Activated T-helper 9 cell treated with anti-CD3 and anti-CD28 coated beads, Interleukin-2, amount 50 U/mL, for 16 hours (primary cell): Measurements from ENCODE around the gene OR14K1.
"Not testable (repeated sequence)": the region's sequence is repeated elsewhere in the genome, so short reads cannot be mapped to it uniquely, and the experiment has no call there.

ENCODE experiments used
- DNase-seq: peaks from one replicate; pipeline ENCODE4 v3.0.0-alpha.2; 2020; ENCODE audit warnings: low read depth

The OR14K1 gene, protein sequence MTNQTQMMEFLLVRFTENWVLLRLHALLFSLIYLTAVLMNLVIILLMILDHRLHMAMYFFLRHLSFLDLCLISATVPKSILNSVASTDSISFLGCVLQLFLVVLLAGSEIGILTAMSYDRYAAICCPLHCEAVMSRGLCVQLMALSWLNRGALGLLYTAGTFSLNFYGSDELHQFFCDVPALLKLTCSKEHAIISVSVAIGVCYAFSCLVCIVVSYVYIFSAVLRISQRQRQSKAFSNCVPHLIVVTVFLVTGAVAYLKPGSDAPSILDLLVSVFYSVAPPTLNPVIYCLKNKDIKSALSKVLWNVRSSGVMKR

DNA sequence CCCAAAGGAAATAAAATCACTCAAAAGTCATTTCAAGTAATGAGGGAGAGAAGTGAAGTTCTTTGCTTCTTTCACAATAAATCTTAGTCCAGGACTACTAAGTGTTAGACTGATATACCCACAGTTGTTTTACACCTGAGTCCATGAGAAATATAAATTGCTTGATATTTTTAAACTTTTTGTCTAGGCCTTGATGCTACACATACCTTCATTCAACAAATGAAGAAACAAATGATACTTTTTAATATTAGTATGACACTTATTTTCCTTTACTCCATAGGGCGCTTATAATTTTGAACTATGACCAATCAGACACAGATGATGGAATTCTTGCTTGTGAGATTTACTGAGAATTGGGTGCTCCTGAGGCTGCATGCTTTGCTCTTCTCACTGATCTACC is at the start of gene OR14K1:
TSS of gene OR14K1 (plus strand) at position 301 of the 400 bp plus-strand sequence. CDS start at position 301, 0 bp downstream.
- DNase-seq, result no peak

GRCh38 chr1:247701338-247701737 is 37.1 kb upstream of the OR14K1 start:
- DNase-seq, result no peak

DNA sequence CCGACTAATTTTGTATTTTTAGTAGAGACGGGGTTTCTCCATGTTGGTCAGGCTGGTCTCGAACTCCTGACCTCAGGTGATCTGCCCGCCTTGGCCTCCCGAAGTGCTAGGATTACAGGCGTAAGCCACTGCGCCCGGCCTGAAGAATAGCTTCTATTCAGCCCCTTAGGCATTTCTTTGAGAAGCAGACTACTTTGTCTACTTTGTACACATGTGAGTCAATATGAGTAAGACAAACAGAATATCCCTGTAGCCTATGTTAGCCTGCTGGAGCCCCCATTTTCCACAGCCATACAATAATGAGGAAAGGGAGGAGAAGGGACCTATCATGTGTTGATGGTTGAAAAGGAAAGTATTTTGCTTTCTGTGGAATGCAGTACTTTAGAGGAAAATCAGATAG is 27.7 kb upstream of the OR14K1 start:
- not testable (repeated sequence) for DNase-seq

DNA sequence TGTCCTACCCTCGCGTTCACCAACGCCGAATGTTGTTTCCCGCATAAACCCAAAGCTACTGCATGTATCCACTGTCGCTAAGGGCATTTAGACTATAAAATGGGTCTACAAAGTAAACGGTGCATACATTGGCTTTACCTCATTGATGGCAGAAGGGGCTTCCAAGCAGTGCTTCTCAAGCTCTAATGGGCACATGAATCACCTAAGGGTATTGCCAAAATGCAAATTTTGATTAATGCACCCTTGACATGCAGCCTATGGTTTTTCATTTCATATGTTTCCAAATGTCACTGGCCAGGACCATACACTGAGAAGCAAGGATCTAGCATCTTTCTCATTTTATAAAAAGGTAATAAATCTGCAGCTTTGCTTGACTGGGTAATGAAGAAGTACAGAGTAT is 24.7 kb upstream of the OR14K1 start:
- no peak for DNase-seq

DNA sequence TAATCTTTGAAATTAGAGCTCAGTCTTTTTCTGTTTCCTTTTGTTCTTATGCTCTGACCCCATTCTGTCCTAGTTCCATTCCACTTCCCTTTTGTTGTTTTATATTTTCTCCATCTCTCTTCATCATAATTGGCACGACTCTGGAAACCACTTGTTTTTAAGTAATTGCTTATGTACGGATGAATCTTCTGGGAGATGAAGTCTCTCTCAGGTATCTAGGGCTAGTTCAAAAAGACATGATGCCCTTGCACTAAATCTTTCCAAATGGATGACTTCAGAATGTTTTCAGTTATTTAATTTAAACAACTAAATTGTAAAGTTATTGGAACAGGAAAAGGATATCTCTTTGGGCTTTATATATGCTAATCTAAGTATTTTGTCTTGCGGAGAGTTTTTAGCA is 21.9 kb upstream of the OR14K1 start, which contains the start of gene OR6F1:
TSS of gene OR6F1 (minus strand) at position 101 of the 400 bp plus-strand sequence. CDS start 3,891 bp downstream, outside the sequence.
- DNase-seq, result no peak

GRCh38 chr1:247721222-247721621 is 17.2 kb upstream of the OR14K1 start:
- DNase-seq, result no peak

DNA sequence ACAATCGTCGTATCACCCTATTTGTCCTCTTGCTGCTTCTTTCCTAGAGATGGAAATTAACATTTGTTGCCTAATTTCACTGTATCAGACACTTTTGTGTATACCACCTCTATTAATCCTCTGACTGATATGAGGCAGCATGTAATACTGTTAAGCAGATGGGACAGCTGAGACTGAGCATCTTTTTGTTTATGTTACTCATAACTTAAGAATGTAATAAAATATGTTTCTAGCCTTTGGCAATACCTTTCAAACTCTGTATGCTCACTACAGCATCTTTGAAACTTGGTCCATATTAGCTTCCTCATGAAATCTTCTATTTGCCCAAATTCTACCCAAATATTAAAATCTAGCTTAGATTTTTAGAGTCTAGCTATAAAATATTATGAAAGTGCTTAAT is 2.3 kb downstream of the OR14K1 start:
- no peak for DNase-seq

GRCh38 chr1:247741756-247742155 is 3.3 kb downstream of the OR14K1 start:
- no peak for DNase-seq

DNA sequence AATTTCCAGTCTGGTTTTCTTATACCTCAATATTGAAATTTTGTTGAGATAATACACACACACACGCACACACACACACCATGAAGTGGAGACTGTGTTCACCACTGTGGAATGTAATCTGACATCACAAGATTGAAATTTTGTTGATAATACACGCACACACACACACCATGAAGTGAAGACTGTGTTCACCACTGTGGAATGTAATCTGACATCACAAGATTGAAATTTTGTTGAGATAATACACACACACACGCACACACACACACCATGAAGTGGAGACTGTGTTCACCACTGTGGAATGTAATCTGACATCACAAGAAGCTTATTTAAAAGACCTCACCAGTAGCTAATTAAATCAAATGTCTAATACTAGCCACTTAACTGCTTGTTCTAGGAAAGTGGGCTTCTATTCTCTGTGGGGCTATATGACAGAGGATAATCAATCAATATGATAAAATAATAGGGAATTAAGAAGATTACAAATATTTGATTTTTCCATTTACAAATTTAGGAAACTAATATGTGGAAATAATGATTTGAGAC is 3.9 kb downstream of the OR14K1 start:
- not testable (repeated sequence) for DNase-seq

- DNase-seq, result no peak
Observed at GRCh38 chr1:247746391-247746935, 8.0 kb downstream of the OR14K1 start.

GRCh38 chr1:247747616-247748015 is 9.2 kb downstream of the OR14K1 start:
- no peak for DNase-seq

GRCh38 chr1:247748041-247748440 is 9.6 kb downstream of the OR14K1 start, which contains the start of gene OR14A2:
Gene OR14A2 (minus strand): TSS chr1:247748141.
- no peak for DNase-seq

DNA sequence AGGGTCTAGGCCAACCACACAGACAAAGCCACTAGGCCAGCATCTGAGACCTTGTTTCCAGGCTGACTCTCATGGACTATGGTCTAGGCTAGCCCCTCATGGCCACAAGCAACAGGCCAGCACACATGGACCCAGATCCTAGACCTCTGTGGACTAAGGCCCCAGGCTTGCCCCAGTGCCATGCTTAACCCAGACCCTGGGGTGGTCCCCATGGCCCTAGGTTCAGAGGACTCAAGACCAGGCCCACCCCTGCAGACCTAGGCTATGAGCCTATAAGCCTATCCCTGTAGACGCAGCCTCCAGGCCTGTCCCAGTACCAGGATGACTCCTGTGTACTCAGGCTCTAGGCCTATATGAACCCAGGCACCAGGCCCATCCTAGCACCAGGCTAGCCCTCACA is 11.5 kb downstream of the OR14K1 start:
- no peak for DNase-seq

DNA sequence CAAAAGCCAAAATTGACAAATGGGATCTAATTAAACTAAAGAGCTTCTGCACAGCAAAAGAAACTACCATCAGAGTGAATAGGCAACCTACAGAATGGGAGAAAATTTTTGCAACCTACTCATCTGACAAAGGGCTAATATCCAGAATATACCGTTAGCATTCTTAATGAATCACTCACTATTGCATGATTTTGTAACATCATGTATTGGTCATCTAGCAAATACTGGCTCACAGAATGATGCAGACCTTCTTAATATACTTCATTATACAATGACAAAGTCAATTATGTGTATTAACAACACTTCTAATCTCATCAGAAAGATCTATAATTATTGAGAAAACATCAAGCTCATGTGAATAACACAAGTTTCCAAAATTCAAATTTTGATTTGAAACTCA is 15.9 kb downstream of the OR14K1 start:
- not testable (repeated sequence) for DNase-seq

- DNase-seq, result no peak
Observed at GRCh38 chr1:247760456-247760855, 22.0 kb downstream of the OR14K1 start, which contains the start of gene OR1C1. Gene OR1C1 (minus strand): TSS chr1:247760556. CDS start chr1:247758406, 2,150 bp downstream.

DNA sequence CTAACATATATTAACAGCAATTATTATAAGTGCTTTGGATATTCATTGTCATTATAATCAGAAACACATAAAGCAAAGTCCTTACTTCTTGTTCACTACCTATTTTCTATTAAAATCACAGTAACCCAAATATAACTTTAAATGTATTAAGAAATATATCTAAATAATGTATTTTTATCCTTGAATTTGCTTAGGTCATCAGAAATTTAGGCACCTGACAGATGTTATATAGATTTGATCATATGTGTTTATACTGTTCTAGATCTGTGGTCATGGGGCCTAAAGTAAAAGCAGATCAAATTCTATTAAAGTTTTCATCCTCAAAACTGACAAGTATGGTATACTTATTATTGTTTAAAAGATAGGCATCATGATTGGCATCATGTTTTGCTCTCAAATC is 31.2 kb downstream of the OR14K1 start:
- DNase-seq, result no peak
